HCT116 (cell line): ENCODE measurements around the gene BRWD1. TPM values are rescaled to one million over a fixed set of nuclear protein-coding genes. Genes with fewer than 3 reads are reported as not detected.

Experiments used
- ATAC-seq: fragments of 200-7000 bp; cut with Tn5 transposase; 2 replicates; pipeline ENCODE4 v1.9.1; 2020; ENCODE audit warnings: mild to moderate bottlenecking, moderate library complexity
- BruUV-seq: library from RNA; stranded (reverse); fragments of 400-500 nt; replicated peaks from 2 replicates; lab custom pipeline; 2021; lab: Mats Ljungman, UMichigan
- CTCF ChIA-PET: fragments of 300-600 bp; sonication (Branson Sonifier 250); formaldehyde crosslinking; loops from one replicate; lab custom pipeline; 2021; ENCODE audit warnings: antibody characterized with exemption; lab: Charles Lee
- POLR2A ChIA-PET: fragments of 300-600, 350-600 bp; sonication (Branson Sonifier 250); formaldehyde crosslinking; loops from one replicate; lab custom pipeline; 2021; ENCODE audit warnings: antibody characterized with exemption; lab: Charles Lee
- RAD21 ChIA-PET, 2 experiments: fragments of 300-600 bp; sonication (Branson Sonifier 250); formaldehyde crosslinking; loops; one replicate each; lab custom pipeline; 2023; ENCODE audit warnings: low total read pairs in 2 of 2; ENCODE audit not compliant: uncharacterized antibody in 2 of 2, unreplicated experiment in 2 of 2, low non-redundant PET in 1 of 2; lab: Charles Lee
- DNase-seq: peaks from one replicate; pipeline ENCODE4 v3.0.0-alpha.2; 2010; ENCODE audit warnings: low read depth, low spot score
- H2AFZ ChIP-seq: fragments of 200-600 bp; shearing (Covaris generic), sonication (generic); 2 replicates; pipeline ENCODE4 v1.6.1; 2017; ENCODE audit warnings: low read depth, mixed run types, mixed read lengths, antibody characterized with exemption, low read length; ENCODE audit not compliant: poor library complexity, severe bottlenecking
- H3K27ac ChIP-seq: 2 replicates; pipeline ENCODE4 v1.5.1; 2012; ENCODE audit warnings: low read depth, low read length
- H3K27me3 ChIP-seq: fragments of 200-600 bp; sonication (generic); 2 replicates; pipeline ENCODE4 v1.6.1; 2016; ENCODE audit warnings: mixed run types, low read length, mixed read lengths; ENCODE audit not compliant: insufficient read depth
- H3K36me3 ChIP-seq, 2 experiments: fragments of 200-500 bp in 1 of 2; fragments of 200-600 bp in 1 of 2; sonication (Bioruptor generic) in 1 of 2; sonication (generic) in 1 of 2; 2 replicates each; pipeline versions ENCODE4 v1.5.1 to v1.6.1; 2014 to 2016; ENCODE audit warnings: low read length in 2 of 2, inconsistent platforms in 1 of 2, mixed read lengths in 1 of 2, mixed run types in 1 of 2; ENCODE audit not compliant: insufficient read depth in 2 of 2, control insufficient read depth in 1 of 2
- H3K4me1 ChIP-seq, 2 experiments: fragments of 200-600 bp in 1 of 2; sonication (generic) in 1 of 2; 2 replicates each; pipeline versions ENCODE4 v1.5.1 to v1.6.1; 2012 to 2017; ENCODE audit warnings: low read length in 2 of 2, inconsistent platforms in 1 of 2, mild to moderate bottlenecking in 1 of 2, mixed read lengths in 1 of 2, mixed run types in 1 of 2, moderate library complexity in 1 of 2; ENCODE audit not compliant: insufficient read depth in 2 of 2, control insufficient read depth in 1 of 2
- H3K4me2 ChIP-seq: fragments of 200-600 bp; sonication (generic); 2 replicates; pipeline ENCODE4 v1.6.1; 2017; ENCODE audit warnings: mixed run types, low read length, mixed read lengths
- H3K4me3 ChIP-seq, 2 experiments: fragments of 200-600 bp in 1 of 2; sonication (generic) in 1 of 2; replicated peaks in 1 of 2; 2 replicates each; pipeline ENCODE4 v1.5.1; 2011 to 2016; ENCODE audit warnings: low read length in 2 of 2, control low read depth in 1 of 2, low read depth in 1 of 2, mild to moderate bottlenecking in 1 of 2, mixed read lengths in 1 of 2, mixed run types in 1 of 2
- H3K79me2 ChIP-seq: fragments of 200-600 bp; sonication (generic); 2 replicates; pipeline ENCODE4 v1.6.1; 2017; ENCODE audit warnings: mild to moderate bottlenecking, mixed run types, low read length, moderate library complexity, mixed read lengths; ENCODE audit not compliant: insufficient read depth
- H3K9ac ChIP-seq: fragments of 200-600 bp; sonication (generic); 2 replicates; pipeline ENCODE4 v1.6.1; 2016; ENCODE audit warnings: low read length, mixed read lengths
- H3K9me2 ChIP-seq: fragments of 200-600 bp; sonication (generic), shearing (Covaris generic); 2 replicates; pipeline ENCODE4 v1.6.1; 2017; ENCODE audit warnings: mixed run types, mild to moderate bottlenecking, moderate library complexity; ENCODE audit not compliant: insufficient read depth
- H3K9me3 ChIP-seq, 2 experiments: fragments of 200-500 bp in 1 of 2; fragments of 200-600 bp in 1 of 2; sonication (Bioruptor generic) in 1 of 2; sonication (generic) in 1 of 2; 2 replicates each; pipeline ENCODE4 v1.6.1; 2014 to 2017; ENCODE audit warnings: low read length in 2 of 2, mixed read lengths in 2 of 2, inconsistent platforms in 1 of 2, low read depth in 1 of 2, mild to moderate bottlenecking in 1 of 2, mixed run types in 1 of 2, moderate library complexity in 1 of 2; ENCODE audit not compliant: control insufficient read depth in 1 of 2, insufficient read depth in 1 of 2
- H4K20me1 ChIP-seq: fragments of 200-600 bp; sonication (generic), shearing (Covaris generic); 2 replicates; pipeline ENCODE4 v1.6.1; 2017; ENCODE audit warnings: mixed run types, mild to moderate bottlenecking, moderate library complexity; ENCODE audit not compliant: insufficient read depth
- ATF3 ChIP-seq: IDR thresholded peaks from 2 replicates; pipeline ENCODE4 v1.6.1; 2012
- CEBPB ChIP-seq: IDR thresholded peaks from 2 replicates; pipeline ENCODE4 v1.6.1; 2012; ENCODE audit warnings: low read depth
- ELF1 ChIP-seq: IDR thresholded peaks from 2 replicates; pipeline ENCODE4 v1.6.1; 2012; ENCODE audit warnings: low read depth, borderline replicate concordance
- EZH2 ChIP-seq: fragments of 200-600 bp; sonication (generic); IDR thresholded peaks from 2 replicates; pipeline ENCODE4 v1.6.1; 2017; ENCODE audit warnings: antibody characterized with exemption, mixed run types
- EZH2phosphoT487 ChIP-seq: fragments of 200-600 bp; IDR thresholded peaks from 2 replicates; pipeline ENCODE4 v1.6.1; 2018; ENCODE audit warnings: antibody characterized with exemption, borderline replicate concordance
- FOSL1 ChIP-seq: IDR thresholded peaks from 2 replicates; pipeline ENCODE4 v1.6.1; 2012; ENCODE audit warnings: low read depth
- JUND ChIP-seq: IDR thresholded peaks from 2 replicates; pipeline ENCODE4 v1.6.1; 2012
- POLR2A ChIP-seq: IDR thresholded peaks from 2 replicates; pipeline ENCODE4 v1.7.0; 2011; ENCODE audit warnings: borderline replicate concordance; ENCODE audit not compliant: insufficient read depth, insufficient read length; ENCODE audit errors: extremely low read depth
- POLR2AphosphoS5 ChIP-seq: IDR thresholded peaks from 2 replicates; pipeline ENCODE4 v1.6.1; 2011; ENCODE audit warnings: mild to moderate bottlenecking, low read depth, low read length, moderate library complexity
- RAD21 ChIP-seq: IDR thresholded peaks from 2 replicates; pipeline ENCODE4 v1.6.1; 2012; ENCODE audit warnings: low read depth, mild to moderate bottlenecking
- REST ChIP-seq: IDR thresholded peaks from 2 replicates; pipeline ENCODE4 v1.6.1; 2012; ENCODE audit warnings: low read depth
- SIN3A ChIP-seq: IDR thresholded peaks from 2 replicates; pipeline ENCODE4 v1.6.1; 2012; ENCODE audit warnings: low read depth
- SP1 ChIP-seq: IDR thresholded peaks from 2 replicates; pipeline ENCODE4 v1.6.1; 2012; ENCODE audit warnings: low read depth
- SRF ChIP-seq: IDR thresholded peaks from 2 replicates; pipeline ENCODE4 v1.6.1; 2012; ENCODE audit warnings: low read depth
- ZBTB33 ChIP-seq: IDR thresholded peaks from 2 replicates; pipeline ENCODE4 v1.6.1; 2011; ENCODE audit warnings: mild to moderate bottlenecking, low read length, moderate library complexity; ENCODE audit not compliant: insufficient replicate concordance; ENCODE audit errors: extremely low read depth
- ZFX ChIP-seq: fragments of 450-650 bp; IDR thresholded peaks from 2 replicates; pipeline ENCODE4 v1.6.1; 2017
- intact Hi-C: fragments of 100-400 bp; cut with micrococcal nuclease; formaldehyde crosslinking; loops from 2 replicates; pipeline ENCODE4 v1.10.0; 2022
- total RNA-seq: library from RNA; stranded (reverse); gene quantifications from one replicate; pipeline ENCODE4 v1.2.1, GENCODE V29; 2021; ENCODE audit not compliant: unreplicated experiment

The BRWD1 gene
- total RNA-seq, 1 experiment from 2014 or later: 33.1 TPM

GRCh38 chr21:39319814-39320332, 6.4 kb upstream of the BRWD1 start:
- Histone ChIP-seq H3K4me2 (no peak overlapping the region), H4K20me1 (no peaks in the 10 kb centered on the region), H3K36me3 (no peaks in the 10 kb centered on the region)
- POLR2A ChIA-PET: no interaction called here
- TF ChIP-seq ATF3: no peak
- no peak for TF ChIP-seq ELF1
- no peak for TF ChIP-seq POLR2AphosphoS5
- TF ChIP-seq SRF: no peak
- no peak for TF ChIP-seq POLR2A
- no peak for TF ChIP-seq EZH2phosphoT487
- no peak for TF ChIP-seq SIN3A
- no peak for TF ChIP-seq RAD21
- TF ChIP-seq FOSL1: no peak
- TF ChIP-seq JUND: no peak
- TF ChIP-seq SP1: no peak
- no peak for TF ChIP-seq REST
- TF ChIP-seq ZBTB33: no peak
- no peak for TF ChIP-seq EZH2
- TF ChIP-seq CEBPB: no peak
- no peak for TF ChIP-seq ZFX
- TF ChIP-seq, all 23 proteins: peak for 0
- Histone ChIP-seq H2AFZ (no peak overlapping the region), H3K27me3 (no peaks in the 10 kb centered on the region), H3K79me2 (no peaks in the 10 kb centered on the region), H3K9me2 (peaks cover 4% of the 10 kb centered on the region; the same call in 1 of the 2 replicates), H3K9me3 (no peaks in the 10 kb centered on the region), H3K9ac (no peak overlapping the region), H3K4me1 (peaks cover 0 to 18% of the 10 kb centered on the region in 2 experiments; a peak in 2 of 4 replicates), H3K27ac (no peak overlapping the region), H3K4me3 (no peak overlapping the region)
- ATAC-seq: no peak
- no peak for DNase-seq
- intact Hi-C loops: no loop called here
- BruUV-seq: no TSS peak
- CTCF ChIA-PET: no interaction called here
- RAD21 ChIA-PET: no interaction called here
